ENCODE results near the gene MPND. TPM values are rescaled to one million over a fixed set of nuclear protein-coding genes. Genes with fewer than 3 reads are reported as not detected.

Gene MPND
- total and polyA plus RNA-seq, 2 of the 13 experiments (the other 11 are each of a cell fraction or from before 2014, with no cell fraction given), result 10.8 to 15.8 TPM

GRCh38 chr19:4318460-4318859 is 24.9 kb upstream of the MPND start:
- POLR2A ChIA-PET, result interaction anchor here (3.0 kb wide), 1 partner anchor 8 kb away, joined by 17 read pairs; no protein-coding TSS in a partner anchor
- Histone ChIP-seq H3K79me2 (ENCODE audit: insufficient read depth, low read length) (no peaks in the 10 kb centered on the region), H3K4me1 (ENCODE audit: insufficient read depth, low read length) (peaks cover 14% of the 10 kb centered on the region), H3K9me3 (ENCODE audit: low read length) (no peaks in the 10 kb centered on the region), H4K20me1 (ENCODE audit: insufficient read depth, low read length) (no peaks in the 10 kb centered on the region), H2AFZ (ENCODE audit: low read length) (no peak overlapping the region), H3K4me3 (replicated peaks in 1 of 3; ENCODE audit: insufficient read depth in 1 of 3, low read depth in 2 of 3, low read length in 3 of 3) (no peak overlapping the region), H3K27me3 (ENCODE audit: control insufficient read depth in 1 of 2, insufficient read depth in 2 of 2, low read length in 2 of 2) (0 out of 5 replicates have a peak, but pooled peaks cover 0 to 1% of the 10 kb centered on the region in 2 experiments), H3K27ac (ENCODE audit: extremely low read length, insufficient read depth, low read length) (no peak overlapping the region), H3K36me3 (replicated peaks in 1 of 2; ENCODE audit: control insufficient read depth in 1 of 2, insufficient read depth in 2 of 2, low read length in 2 of 2) (no peaks in the 10 kb centered on the region), H3K4me2 (ENCODE audit: low read depth, low read length) (no peak overlapping the region), H3K9ac (ENCODE audit: insufficient read depth, low read depth, low read length) (no peak overlapping the region)
- in situ Hi-C loops (cut with HindIII; ENCODE audit: extremely low pct_ligation_motif_present, low pct_unique_long_range_greater_than_20kb), result no loop called here
- intact Hi-C loops (cut with micrococcal nuclease; ENCODE audit: unreplicated experiment), result no loop called here
- no peak for ATAC-seq
- no TSS peak for BruUV-seq (replicated peaks)
- DNase-seq (ENCODE audit: low spot score), result no peak
- FAIRE-seq, result no peak
- TF ChIP-seq FOXP4 (CRISPR knock-in tag; IDR thresholded peaks at IDR 0.05) (no peak), ARNT2 (CRISPR knock-in tag; IDR thresholded peaks at IDR 0.05; ENCODE audit: low read depth) (no peak), MXD3 (CRISPR knock-in tag; IDR thresholded peaks at IDR 0.05) (no peak), ATF4 (CRISPR knock-in tag; IDR thresholded peaks at IDR 0.05) (no peak), ZNF251 (CRISPR knock-in tag; IDR thresholded peaks at IDR 0.05) (no peak), AFF4 (CRISPR knock-in tag; IDR thresholded peaks at IDR 0.05) (no peak)
- 48% methylated on average over 7 of the region's 7 CpGs for WGBS (ENCODE audit: low lambda C conversion rate)
- CTCF ChIA-PET (ENCODE audit: low intra/inter-chr PET ratio, low total read pairs), result no interaction called here

All from HepG2 (cell line).